HAP-1 (cell line): Measurements from ENCODE around the gene EFCC1.

Experiments
- DNase-seq, 2 experiments: peaks; one replicate each; pipeline ENCODE4 v3.0.0-alpha.2; 2016 to 2020; ENCODE audit warnings: low spot score in 2 of 2
- H3K27me3 ChIP-seq: fragments of 250-450 bp; sonication (Bioruptor Pico); 2 replicates; pipeline ENCODE4 v1.5.1; 2020; ENCODE audit warnings: low read depth, mild to moderate bottlenecking, moderate library complexity
- H3K36me3 ChIP-seq: fragments of 250-450 bp; sonication (Bioruptor Pico); replicated peaks from 2 replicates; pipeline ENCODE4 v1.5.1; 2020; ENCODE audit warnings: mild to moderate bottlenecking
- H3K4me1 ChIP-seq: fragments of 250-450 bp; sonication (Bioruptor Pico); 2 replicates; pipeline ENCODE4 v1.5.1; 2020; ENCODE audit warnings: mild to moderate bottlenecking
- H3K4me3 ChIP-seq: fragments of 250-450 bp; sonication (Bioruptor Pico); 2 replicates; pipeline ENCODE4 v1.5.1; 2020; ENCODE audit warnings: mild to moderate bottlenecking, moderate library complexity
- H3K9me3 ChIP-seq: fragments of 250-450 bp; sonication (Bioruptor Pico); 2 replicates; pipeline ENCODE4 v1.5.1; 2020; ENCODE audit warnings: mild to moderate bottlenecking, moderate library complexity
- in situ Hi-C: fragments of 300-500 bp; cut with MboI; formaldehyde crosslinking; loops from 3 replicates; pipeline ENCODE4 v1.14.3; 2020; ENCODE audit warnings: low sequenced_read_pairs, inconsistent platforms, mixed read lengths

Gene EFCC1

GRCh38 chr3:129036222-129037092 lies 35.4 kb downstream of the EFCC1 start:
- in situ Hi-C loops: no loop called here

GRCh38 chr3:129037093-129037419 lies 36.0 kb downstream of the EFCC1 start:
- in situ Hi-C loops: no loop called here
- H3K4me1 ChIP-seq: no peaks in the 10 kb centered on the region
- DNase-seq: no peak
- no peaks in the 10 kb centered on the region for H3K27me3 ChIP-seq
- H3K4me3 ChIP-seq: no peak overlapping the region
- no peaks in the 10 kb centered on the region for H3K36me3 ChIP-seq
- no peaks in the 10 kb centered on the region for H3K9me3 ChIP-seq

More at GRCh38 chr3:129036222-129037092, 35.4 kb downstream of the EFCC1 start:
- H3K4me1 ChIP-seq: no peaks in the 10 kb centered on the region
- DNase-seq: no peak
- H3K9me3 ChIP-seq: no peaks in the 10 kb centered on the region
- no peak overlapping the region for H3K4me3 ChIP-seq
- H3K36me3 ChIP-seq: no peaks in the 10 kb centered on the region
- no peaks in the 10 kb centered on the region for H3K27me3 ChIP-seq

- Histone ChIP-seq H3K27me3 (no peaks in the 10 kb centered on the region; the same call in 1 of the 2 replicates), H3K9me3 (0 out of 2 replicates have a peak, but pooled peaks cover 2% of the 10 kb centered on the region), H3K4me1 (no peaks in the 10 kb centered on the region), H3K36me3 (no peaks in the 10 kb centered on the region), H3K4me3 (no peak overlapping the region)
- in situ Hi-C loops: no loop called here
- DNase-seq: no peak
Measured at GRCh38 chr3:129038121-129038855, 37.2 kb downstream of the EFCC1 start.

GRCh38 chr3:129039271-129040038 lies 38.4 kb downstream of the EFCC1 start:
- Histone ChIP-seq H3K27me3 (no peaks in the 10 kb centered on the region; the same call in 1 of the 2 replicates), H3K4me1 (no peaks in the 10 kb centered on the region)
- DNase-seq: peak in 1 of 2 experiments; percentile 43

GRCh38 chr3:129040039-129040336 lies 38.9 kb downstream of the EFCC1 start:
- no peaks in the 10 kb centered on the region for H3K4me1 ChIP-seq
- in situ Hi-C loops: no loop called here

More at GRCh38 chr3:129039271-129040038, 38.4 kb downstream of the EFCC1 start:
- no peak overlapping the region for H3K4me3 ChIP-seq
- H3K36me3 ChIP-seq: no peaks in the 10 kb centered on the region
- in situ Hi-C loops: no loop called here
- 0 out of 2 replicates have a peak, but pooled peaks cover 2% of the 10 kb centered on the region for H3K9me3 ChIP-seq

GRCh38 chr3:129040579-129041300 lies 39.6 kb downstream of the EFCC1 start:
- no peak overlapping the region for H3K4me3 ChIP-seq
- 0 out of 2 replicates have a peak, but pooled peaks cover 2% of the 10 kb centered on the region for H3K9me3 ChIP-seq
- DNase-seq: no peak
- in situ Hi-C loops: no loop called here
- no peaks in the 10 kb centered on the region for H3K36me3 ChIP-seq
- H3K27me3 ChIP-seq: no peaks in the 10 kb centered on the region; the same call in 1 of the 2 replicates
- no peaks in the 10 kb centered on the region for H3K4me1 ChIP-seq

More at GRCh38 chr3:129040039-129040336, 38.9 kb downstream of the EFCC1 start:
- H3K9me3 ChIP-seq: 0 out of 2 replicates have a peak, but pooled peaks cover 2% of the 10 kb centered on the region
- no peak overlapping the region for H3K4me3 ChIP-seq
- no peak for DNase-seq
- no peaks in the 10 kb centered on the region; the same call in 1 of the 2 replicates for H3K27me3 ChIP-seq
- H3K36me3 ChIP-seq: no peaks in the 10 kb centered on the region

GRCh38 chr3:129045675-129046036 lies 44.6 kb downstream of the EFCC1 start:
- Histone ChIP-seq H3K4me3 (no peak overlapping the region), H3K4me1 (no peaks in the 10 kb centered on the region), H3K9me3 (0 out of 2 replicates have a peak, but pooled peaks cover 4% of the 10 kb centered on the region), H3K36me3 (no peaks in the 10 kb centered on the region), H3K27me3 (no peaks in the 10 kb centered on the region; the same call in 1 of the 2 replicates)
- in situ Hi-C loops: no loop called here
- DNase-seq: no peak

- Histone ChIP-seq H3K4me1 (no peaks in the 10 kb centered on the region), H3K27me3 (no peaks in the 10 kb centered on the region; the same call in 1 of the 2 replicates), H3K36me3 (no peaks in the 10 kb centered on the region), H3K9me3 (0 out of 2 replicates have a peak, but pooled peaks cover 4% of the 10 kb centered on the region), H3K4me3 (no peak overlapping the region)
- in situ Hi-C loops: no loop called here
- DNase-seq: no peak
Measured at GRCh38 chr3:129046037-129046731, 45.1 kb downstream of the EFCC1 start.

GRCh38 chr3:129046732-129047552 lies 45.8 kb downstream of the EFCC1 start:
- no peaks in the 10 kb centered on the region for H3K36me3 ChIP-seq
- no peak overlapping the region for H3K4me3 ChIP-seq
- no peaks in the 10 kb centered on the region for H3K4me1 ChIP-seq
- H3K9me3 ChIP-seq: 0 out of 2 replicates have a peak, but pooled peaks cover 4% of the 10 kb centered on the region
- no peaks in the 10 kb centered on the region; the same call in 1 of the 2 replicates for H3K27me3 ChIP-seq
- no peak for DNase-seq
- in situ Hi-C loops: no loop called here

GRCh38 chr3:129047553-129047839 lies 46.4 kb downstream of the EFCC1 start:
- Histone ChIP-seq H3K4me3 (no peak overlapping the region), H3K36me3 (no peaks in the 10 kb centered on the region), H3K27me3 (no peaks in the 10 kb centered on the region; the same call in 1 of the 2 replicates), H3K9me3 (0 out of 2 replicates have a peak, but pooled peaks cover 2% of the 10 kb centered on the region), H3K4me1 (no peaks in the 10 kb centered on the region)
- DNase-seq: no peak
- in situ Hi-C loops: no loop called here

- no peaks in the 10 kb centered on the region for H3K36me3 ChIP-seq
- in situ Hi-C loops: no loop called here
- H3K27me3 ChIP-seq: no peaks in the 10 kb centered on the region
- no peak for DNase-seq
- H3K4me1 ChIP-seq: no peaks in the 10 kb centered on the region
- H3K4me3 ChIP-seq: no peak overlapping the region
- H3K9me3 ChIP-seq: 0 out of 2 replicates have a peak, but pooled peaks cover 2% of the 10 kb centered on the region
Measured at GRCh38 chr3:129050556-129051295, 49.6 kb downstream of the EFCC1 start.
